B cell (primary cell): ENCODE measurements around the gene PPP2R5A.

Source experiments
- EZH2 ChIP-seq: IDR thresholded peaks from 2 replicates; pipeline ENCODE4 v1.6.1; 2012; ENCODE audit warnings: borderline replicate concordance, low read depth, mild to moderate bottlenecking, moderate library complexity, low read length; ENCODE audit not compliant: insufficient read depth, poor library complexity, severe bottlenecking
- TF ChIP-seq, protein P1 (sequence below): fragments of 200-600 bp; IDR thresholded peaks from one replicate; pipeline ENCODE4 v1.8.0; 2022; ENCODE audit warnings: antibody characterized with exemption, mild to moderate bottlenecking

DNA sequence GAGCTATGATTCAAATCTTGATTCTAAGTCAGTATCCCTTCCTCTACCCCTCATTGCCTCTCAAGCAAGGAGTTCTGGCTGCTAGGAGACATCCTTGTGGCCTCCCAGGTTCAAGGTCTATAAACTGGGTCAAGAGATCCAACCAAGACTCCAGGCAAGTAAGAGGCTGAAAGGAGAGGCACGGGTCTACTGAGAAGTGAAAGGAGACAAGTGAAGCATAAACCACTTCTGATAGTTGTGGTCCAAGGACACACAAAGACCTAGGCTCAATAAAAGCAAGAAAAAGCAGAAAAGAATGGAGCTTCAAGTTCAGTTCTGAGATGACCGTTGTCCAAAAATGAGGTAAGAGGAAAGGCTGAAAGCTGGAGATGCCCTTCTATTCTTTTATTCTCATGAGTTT, 17.8 kb upstream of the PPP2R5A start:
- TF ChIP-seq, protein P1, sequence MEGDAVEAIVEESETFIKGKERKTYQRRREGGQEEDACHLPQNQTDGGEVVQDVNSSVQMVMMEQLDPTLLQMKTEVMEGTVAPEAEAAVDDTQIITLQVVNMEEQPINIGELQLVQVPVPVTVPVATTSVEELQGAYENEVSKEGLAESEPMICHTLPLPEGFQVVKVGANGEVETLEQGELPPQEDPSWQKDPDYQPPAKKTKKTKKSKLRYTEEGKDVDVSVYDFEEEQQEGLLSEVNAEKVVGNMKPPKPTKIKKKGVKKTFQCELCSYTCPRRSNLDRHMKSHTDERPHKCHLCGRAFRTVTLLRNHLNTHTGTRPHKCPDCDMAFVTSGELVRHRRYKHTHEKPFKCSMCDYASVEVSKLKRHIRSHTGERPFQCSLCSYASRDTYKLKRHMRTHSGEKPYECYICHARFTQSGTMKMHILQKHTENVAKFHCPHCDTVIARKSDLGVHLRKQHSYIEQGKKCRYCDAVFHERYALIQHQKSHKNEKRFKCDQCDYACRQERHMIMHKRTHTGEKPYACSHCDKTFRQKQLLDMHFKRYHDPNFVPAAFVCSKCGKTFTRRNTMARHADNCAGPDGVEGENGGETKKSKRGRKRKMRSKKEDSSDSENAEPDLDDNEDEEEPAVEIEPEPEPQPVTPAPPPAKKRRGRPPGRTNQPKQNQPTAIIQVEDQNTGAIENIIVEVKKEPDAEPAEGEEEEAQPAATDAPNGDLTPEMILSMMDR = no peak
- TF ChIP-seq EZH2 = no peak
